BE2C (cell line): ENCODE results near the gene BHMT.

Experiments
- DNase-seq: peaks from one replicate; pipeline ENCODE4 v3.0.0-alpha.2; 2020
- H3K27me3 ChIP-seq: fragments of 250-450 bp; sonication (Bioruptor Pico); 2 replicates; pipeline ENCODE4 v1.5.1; 2020; ENCODE audit warnings: mild to moderate bottlenecking
- H3K36me3 ChIP-seq: fragments of 250-450 bp; sonication (Bioruptor Pico); 2 replicates; pipeline ENCODE4 v1.5.1; 2020; ENCODE audit warnings: mild to moderate bottlenecking
- H3K4me1 ChIP-seq: fragments of 250-450 bp; sonication (Bioruptor Pico); 2 replicates; pipeline ENCODE4 v1.5.1; 2020
- H3K4me3 ChIP-seq: 2 replicates; pipeline ENCODE4 v1.5.1; 2011; ENCODE audit warnings: low read depth, low read length
- H3K9me3 ChIP-seq: fragments of 250-450 bp; sonication (Bioruptor Pico); 2 replicates; pipeline ENCODE4 v1.5.1; 2020
- CTCF ChIP-seq: IDR thresholded peaks from 2 replicates; pipeline ENCODE4 v1.5.1; 2012; ENCODE audit warnings: mild to moderate bottlenecking, low read depth, low read length

The BHMT gene

DNA sequence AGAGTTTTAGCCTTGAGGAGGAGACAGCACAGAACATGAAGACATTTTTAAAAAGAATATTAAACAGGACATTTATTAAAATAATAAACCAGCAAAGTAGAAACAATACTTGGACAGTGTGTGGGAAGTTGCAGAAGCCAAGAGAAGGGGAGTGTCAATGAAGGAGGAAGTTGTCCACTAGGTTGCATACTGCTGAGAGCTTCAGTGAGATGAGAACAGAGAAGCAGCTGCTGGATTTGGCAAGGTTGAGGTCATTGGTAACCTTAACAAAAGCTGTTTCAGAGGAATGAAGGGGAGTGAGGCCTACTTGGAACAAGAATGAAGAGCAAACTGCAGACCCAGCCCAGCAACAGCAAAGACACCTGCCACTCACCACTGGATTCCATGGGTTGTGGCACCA, 11.4 kb downstream of the BHMT start:
- Histone ChIP-seq H3K4me3 (no peak overlapping the region), H3K9me3 (no peaks in the 10 kb centered on the region), H3K4me1 (no peaks in the 10 kb centered on the region), H3K27me3 (peaks cover 7% of the 10 kb centered on the region), H3K36me3 (no peaks in the 10 kb centered on the region)
- DNase-seq = no peak
- no peak for TF ChIP-seq CTCF

GRCh38 chr5:79124607-79125006, 13.0 kb downstream of the BHMT start:
- H3K4me3 ChIP-seq = no peak overlapping the region

DNA sequence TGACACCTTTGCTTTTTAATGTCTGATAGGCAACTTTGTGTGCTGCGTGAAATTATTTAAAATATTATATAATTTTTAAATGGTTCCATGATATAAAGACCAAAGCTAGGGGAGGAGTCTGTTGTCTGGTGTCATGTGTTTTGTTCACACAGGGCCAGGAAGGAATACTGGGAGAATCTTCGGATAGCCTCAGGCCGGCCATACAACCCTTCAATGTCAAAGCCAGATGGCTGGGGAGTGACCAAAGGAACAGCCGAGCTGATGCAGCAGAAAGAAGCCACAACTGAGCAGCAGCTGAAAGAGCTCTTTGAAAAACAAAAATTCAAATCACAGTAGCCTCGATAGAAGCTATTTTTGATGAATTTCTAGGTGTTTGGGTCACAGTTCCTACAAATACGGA, 19.2 kb downstream of the BHMT start:
- Histone ChIP-seq H3K9me3 (no peaks in the 10 kb centered on the region), H3K36me3 (no peaks in the 10 kb centered on the region), H3K4me1 (no peaks in the 10 kb centered on the region), H3K27me3 (no peaks in the 10 kb centered on the region), H3K4me3 (no peak overlapping the region)
- DNase-seq = peak; percentile 22
- TF ChIP-seq CTCF = no peak

More at GRCh38 chr5:79124607-79125006, 13.0 kb downstream of the BHMT start:
- Histone ChIP-seq H3K27me3 (no peaks in the 10 kb centered on the region), H3K9me3 (no peaks in the 10 kb centered on the region), H3K4me1 (no peaks in the 10 kb centered on the region), H3K36me3 (no peaks in the 10 kb centered on the region)
- no peak for TF ChIP-seq CTCF
- DNase-seq = no peak

DNA sequence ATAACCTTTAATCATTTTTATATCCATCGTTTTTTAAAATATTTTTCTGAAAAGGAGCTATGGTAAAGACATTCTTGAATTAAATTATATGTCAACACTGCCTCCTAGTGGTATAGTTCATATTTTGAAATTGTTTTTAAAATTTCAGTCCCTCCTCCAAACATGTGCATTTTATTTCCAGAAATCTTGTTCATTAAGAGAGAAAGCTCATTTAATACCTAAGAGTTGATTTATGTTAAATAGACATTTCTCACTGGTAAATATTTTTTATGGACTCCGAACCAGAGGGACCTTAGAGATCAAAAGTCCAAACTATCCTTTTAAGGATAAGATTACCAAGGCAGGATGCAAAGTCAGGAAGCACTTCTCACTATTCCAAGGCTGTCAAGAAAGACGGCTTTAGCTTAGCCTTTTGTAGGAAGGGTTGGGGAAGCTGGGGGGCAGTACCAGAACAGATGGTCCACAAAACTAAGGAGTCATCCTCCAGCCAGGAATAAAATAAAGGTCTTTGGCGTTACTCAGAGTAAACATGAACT, 21.6 kb downstream of the BHMT start:
- no peaks in the 10 kb centered on the region for H3K36me3 ChIP-seq
- no peak for DNase-seq
- no peaks in the 10 kb centered on the region for H3K9me3 ChIP-seq
- H3K4me3 ChIP-seq = peak overlapping the region; percentile 29; the same call in 1 of the 2 replicates
- peak; percentile 19; the same call in 1 of the 2 replicates for TF ChIP-seq CTCF
- no peaks in the 10 kb centered on the region for H3K4me1 ChIP-seq
- no peaks in the 10 kb centered on the region for H3K27me3 ChIP-seq

DNA sequence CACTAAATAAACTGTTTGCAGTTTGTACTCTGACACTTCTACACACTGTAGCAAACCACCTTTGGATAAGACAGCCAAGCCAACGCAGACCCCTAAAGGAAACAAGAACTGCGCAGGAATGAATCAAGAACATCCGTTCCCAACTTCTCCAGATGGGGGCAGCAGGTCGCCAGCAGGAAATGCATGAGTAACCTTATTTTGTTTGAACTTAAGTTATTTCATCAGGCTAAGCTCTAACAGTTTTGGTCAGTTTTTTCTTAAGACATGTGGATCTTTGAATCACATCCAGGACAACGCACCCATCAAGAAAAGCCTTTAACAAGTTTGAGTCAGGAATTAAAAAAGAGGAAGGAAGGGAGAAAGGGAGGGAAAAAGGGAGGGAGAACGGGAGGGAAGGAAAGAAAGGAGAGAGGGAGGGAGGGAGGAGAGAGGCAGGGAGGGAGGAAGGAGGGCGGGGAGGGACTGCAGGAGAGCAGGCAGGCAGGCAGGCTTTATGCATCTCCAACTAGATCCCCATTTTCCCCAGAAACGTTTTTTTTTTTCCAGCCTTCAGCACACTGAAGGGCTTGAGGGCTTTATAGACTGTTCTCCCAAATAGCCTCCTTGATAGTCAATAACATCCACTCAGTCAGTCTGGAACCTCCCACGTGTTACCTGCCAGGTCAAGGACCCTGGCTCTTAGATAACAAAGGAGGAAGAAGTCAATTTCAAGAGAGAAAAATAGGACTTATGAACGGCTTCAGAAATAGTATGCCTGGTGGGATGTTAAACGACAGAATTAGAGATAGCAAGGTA, 22.2 kb downstream of the BHMT start:
- H3K27me3 ChIP-seq = no peaks in the 10 kb centered on the region
- peak; percentile 90 for TF ChIP-seq CTCF
- no peaks in the 10 kb centered on the region for H3K36me3 ChIP-seq
- DNase-seq = peak; percentile 76
- H3K4me1 ChIP-seq = no peaks in the 10 kb centered on the region
- H3K4me3 ChIP-seq = peak overlapping the region; percentile 29
- no peaks in the 10 kb centered on the region for H3K9me3 ChIP-seq
